Adrenal gland (tissue), 5 donors: ENCODE data around the gene EDN2.

Experiments used
- POLR2A ChIP-seq, 2 donors: fragments of 450-650 bp; IDR thresholded peaks; one replicate each; pipeline ENCODE4 v1.6.1; 2017; ENCODE audit warnings: antibody characterized with exemption in 2 of 2, mild to moderate bottlenecking in 2 of 2, moderate library complexity in 1 of 2
- TF ChIP-seq, protein P1 (sequence below), 6 experiments: fragments of 450-650 bp in 4 of 6; fragments of 200-600 bp in 2 of 6; sonication (generic) in 1 of 6; IDR thresholded peaks; 1 replicate in 5 of 6; 2 replicates in 1 of 6; pipeline versions ENCODE4 v1.5.1 to v1.8.0; 2016 to 2021; ENCODE audit warnings: antibody characterized with exemption in 6 of 6, mild to moderate bottlenecking in 2 of 6, moderate library complexity in 1 of 6
- donor health status: DM: no; HTN: no; CAD: no.

DNA sequence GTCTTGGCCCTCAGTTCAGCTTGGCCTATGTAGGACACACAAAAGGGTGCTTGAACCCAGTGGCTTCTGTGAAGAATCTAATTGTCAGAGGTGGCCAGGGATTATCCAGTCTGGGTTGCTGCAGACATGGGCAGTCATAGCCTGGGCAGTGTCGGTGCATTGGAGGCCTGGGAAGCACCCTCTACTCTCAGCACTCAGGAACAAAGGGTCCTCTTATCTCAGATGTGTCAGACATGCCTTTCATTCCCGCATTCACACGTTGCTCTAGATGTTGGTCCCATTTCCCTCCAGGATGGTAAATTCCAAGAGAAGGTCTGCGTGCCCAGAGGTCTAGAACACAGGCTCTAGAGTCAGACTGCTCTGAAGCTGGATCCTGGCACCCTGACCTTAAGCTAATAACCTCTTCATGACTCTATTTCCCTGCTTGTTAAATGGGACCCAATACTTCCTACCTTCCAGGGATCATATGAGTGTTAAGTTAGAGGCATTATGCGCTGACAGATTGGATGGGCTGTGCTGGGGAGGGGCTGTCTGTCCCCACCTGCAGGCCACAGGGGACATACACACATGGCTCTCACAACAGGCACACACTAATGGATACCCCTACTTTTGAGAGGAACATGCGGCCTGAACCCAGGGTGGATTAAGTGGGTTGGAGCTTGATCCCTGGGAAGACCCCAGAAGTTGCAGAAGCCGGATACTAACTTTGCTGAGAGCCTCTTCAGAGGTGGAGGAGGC, 16.5 kb upstream of the EDN2 start:
- no peak for TF ChIP-seq POLR2A (IDR thresholded peaks at IDR 0.05)
- TF ChIP-seq, protein P1, sequence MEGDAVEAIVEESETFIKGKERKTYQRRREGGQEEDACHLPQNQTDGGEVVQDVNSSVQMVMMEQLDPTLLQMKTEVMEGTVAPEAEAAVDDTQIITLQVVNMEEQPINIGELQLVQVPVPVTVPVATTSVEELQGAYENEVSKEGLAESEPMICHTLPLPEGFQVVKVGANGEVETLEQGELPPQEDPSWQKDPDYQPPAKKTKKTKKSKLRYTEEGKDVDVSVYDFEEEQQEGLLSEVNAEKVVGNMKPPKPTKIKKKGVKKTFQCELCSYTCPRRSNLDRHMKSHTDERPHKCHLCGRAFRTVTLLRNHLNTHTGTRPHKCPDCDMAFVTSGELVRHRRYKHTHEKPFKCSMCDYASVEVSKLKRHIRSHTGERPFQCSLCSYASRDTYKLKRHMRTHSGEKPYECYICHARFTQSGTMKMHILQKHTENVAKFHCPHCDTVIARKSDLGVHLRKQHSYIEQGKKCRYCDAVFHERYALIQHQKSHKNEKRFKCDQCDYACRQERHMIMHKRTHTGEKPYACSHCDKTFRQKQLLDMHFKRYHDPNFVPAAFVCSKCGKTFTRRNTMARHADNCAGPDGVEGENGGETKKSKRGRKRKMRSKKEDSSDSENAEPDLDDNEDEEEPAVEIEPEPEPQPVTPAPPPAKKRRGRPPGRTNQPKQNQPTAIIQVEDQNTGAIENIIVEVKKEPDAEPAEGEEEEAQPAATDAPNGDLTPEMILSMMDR (IDR thresholded peaks at IDR 0.05) = no peak
